ENCODE measurements around the gene PLOD1.

PLOD1 gene

GRCh38 chr1:11919621-11920020 is 14.9 kb upstream of the PLOD1 start:
- peaks cover 39% of the 10 kb centered on the region for H3K79me2 ChIP-seq (ENCODE audit: insufficient read depth, low read length)
- H3F3A ChIP-seq (ENCODE audit: insufficient read depth), result peaks cover 17% of the 10 kb centered on the region
- H3K36me3 ChIP-seq (ENCODE audit: low read length), result peaks cover 4% of the 10 kb centered on the region; the same call in 1 of the 2 replicates
- no peaks in the 10 kb centered on the region for H3K9me2 ChIP-seq (replicated peaks; ENCODE audit: insufficient read depth, low read length)
- H3K4me2 ChIP-seq (ENCODE audit: low read depth, low read length, poor library complexity, severe bottlenecking), result no peak overlapping the region
- H4K20me1 ChIP-seq (ENCODE audit: low read depth, low read length), result peaks cover 13% of the 10 kb centered on the region
- H3K9me3 ChIP-seq (ENCODE audit: insufficient read depth, low read length), result no peaks in the 10 kb centered on the region
- H2AFZ ChIP-seq (ENCODE audit: low read depth, low read length, severe bottlenecking), result no peak overlapping the region
- no peak overlapping the region for H3K4me3 ChIP-seq (ENCODE audit: insufficient read depth, low read length, poor library complexity, severe bottlenecking)
- TF ChIP-seq CTCF (IDR thresholded peaks at IDR 0.05; ENCODE audit: insufficient read depth, low read length, poor library complexity, severe bottlenecking) (no peak), EZH2phosphoT487 (conservative IDR thresholded peaks at IDR 0.05; ENCODE audit: low read length) (no peak)
- H3K27ac ChIP-seq (ENCODE audit: low read depth, low read length), result no peak overlapping the region
- H3K27me3 ChIP-seq (ENCODE audit: low read length), result no peaks in the 10 kb centered on the region
- no peak overlapping the region for H3K9ac ChIP-seq (ENCODE audit: low read length)

GRCh38 chr1:11920239-11920903 is 14.1 kb upstream of the PLOD1 start:
- Histone ChIP-seq H3K9ac (ENCODE audit: low read length) (no peak overlapping the region), H3K4me2 (ENCODE audit: low read depth, low read length, poor library complexity, severe bottlenecking) (no peak overlapping the region), H3F3A (ENCODE audit: insufficient read depth) (peaks cover 15% of the 10 kb centered on the region), H2AFZ (ENCODE audit: low read depth, low read length, severe bottlenecking) (no peak overlapping the region), H3K9me3 (ENCODE audit: insufficient read depth, low read length) (no peaks in the 10 kb centered on the region), H4K20me1 (ENCODE audit: low read depth, low read length) (peaks cover 16% of the 10 kb centered on the region), H3K4me3 (ENCODE audit: insufficient read depth, low read length, poor library complexity, severe bottlenecking) (no peak overlapping the region), H3K27ac (ENCODE audit: low read depth, low read length) (no peak overlapping the region), H3K36me3 (ENCODE audit: low read length) (peaks cover 4% of the 10 kb centered on the region; the same call in 1 of the 2 replicates), H3K27me3 (ENCODE audit: low read length) (no peaks in the 10 kb centered on the region), H3K79me2 (ENCODE audit: insufficient read depth, low read length) (peaks cover 45% of the 10 kb centered on the region), H3K9me2 (replicated peaks; ENCODE audit: insufficient read depth, low read length) (no peaks in the 10 kb centered on the region)
- no peak for TF ChIP-seq EZH2phosphoT487 (conservative IDR thresholded peaks at IDR 0.05; ENCODE audit: low read length)
- no peak for TF ChIP-seq CTCF (IDR thresholded peaks at IDR 0.05; ENCODE audit: insufficient read depth, low read length, poor library complexity, severe bottlenecking)

- Histone ChIP-seq H3K36me3 (ENCODE audit: low read length) (peaks cover 4% of the 10 kb centered on the region; the same call in 1 of the 2 replicates), H3F3A (ENCODE audit: insufficient read depth) (peaks cover 10% of the 10 kb centered on the region), H3K27me3 (ENCODE audit: low read length) (no peaks in the 10 kb centered on the region), H3K9me2 (replicated peaks; ENCODE audit: insufficient read depth, low read length) (no peaks in the 10 kb centered on the region), H3K9me3 (ENCODE audit: insufficient read depth, low read length) (no peaks in the 10 kb centered on the region), H3K9ac (ENCODE audit: low read length) (no peak overlapping the region), H3K27ac (ENCODE audit: low read depth, low read length) (no peak overlapping the region), H2AFZ (ENCODE audit: low read depth, low read length, severe bottlenecking) (no peak overlapping the region), H4K20me1 (ENCODE audit: low read depth, low read length) (peaks cover 16% of the 10 kb centered on the region), H3K79me2 (ENCODE audit: insufficient read depth, low read length) (peaks cover 48% of the 10 kb centered on the region), H3K4me2 (ENCODE audit: low read depth, low read length, poor library complexity, severe bottlenecking) (no peak overlapping the region), H3K4me3 (ENCODE audit: insufficient read depth, low read length, poor library complexity, severe bottlenecking) (no peak overlapping the region)
- TF ChIP-seq EZH2phosphoT487 (conservative IDR thresholded peaks at IDR 0.05; ENCODE audit: low read length), result no peak
- TF ChIP-seq CTCF (IDR thresholded peaks at IDR 0.05; ENCODE audit: insufficient read depth, low read length, poor library complexity, severe bottlenecking), result no peak
These were observed 13.5 kb upstream of the PLOD1 start for GRCh38 chr1:11921022-11921421.
